Endothelial cell of umbilical vein (primary cell): ENCODE data around the gene IPPK. TPM values are rescaled to one million over a fixed set of nuclear protein-coding genes. Genes with fewer than 3 reads are reported as not detected.

Experiments
- BruUV-seq: library from RNA; stranded (reverse); fragments of 400-500 nt; replicated peaks from 2 replicates; lab custom pipeline; 2021; lab: Mats Ljungman, UMichigan
- CTCF ChIA-PET: fragments of 300-600, 350-600 bp; sonication (Branson Sonifier 250); formaldehyde crosslinking; loops from one replicate; lab custom pipeline; 2021; ENCODE audit warnings: antibody characterized with exemption, inconsistent platforms; lab: Charles Lee
- POLR2A ChIA-PET: fragments of 300-600, 350-600 bp; sonication (Branson Sonifier 250); formaldehyde crosslinking; loops from one replicate; lab custom pipeline; 2021; ENCODE audit warnings: antibody characterized with exemption, inconsistent platforms; lab: Charles Lee
- DNase-seq: peaks from one replicate; pipeline ENCODE4 v3.0.0-alpha.2; 2011; ENCODE audit warnings: low read depth, low spot score
- FAIRE-seq: peaks from 2 replicates; lab custom pipeline; 2011; peaks lifted over from hg19 to GRCh38; lab: Jason Lieb, UNC
- H2AFZ ChIP-seq: 2 replicates; pipeline ENCODE4 v1.6.0; 2012; ENCODE audit warnings: low read depth, low read length, control low read depth, inconsistent platforms
- H3K27ac ChIP-seq: 2 replicates; pipeline ENCODE4 v1.5.1; 2011; ENCODE audit warnings: low read depth, mild to moderate bottlenecking, control low read depth, low read length, moderate library complexity; ENCODE audit not compliant: insufficient read depth
- H3K27me3 ChIP-seq, 2 experiments: 2 replicates each; pipeline versions ENCODE4 v1.6.0 to v1.6.1; 2011; ENCODE audit warnings: low read length in 2 of 2, mixed read lengths in 1 of 2; ENCODE audit not compliant: control insufficient read depth in 2 of 2, insufficient read depth in 2 of 2
- H3K36me3 ChIP-seq, 2 experiments: 2 replicates in 1 of 2; 3 replicates in 1 of 2; pipeline ENCODE4 v1.5.1; 2011; ENCODE audit warnings: low read length in 2 of 2, mild to moderate bottlenecking in 1 of 2, moderate library complexity in 1 of 2; ENCODE audit not compliant: control insufficient read depth in 2 of 2, insufficient read depth in 2 of 2; ENCODE audit errors: extremely low read depth in 1 of 2
- H3K4me1 ChIP-seq: 3 replicates; pipeline ENCODE4 v1.5.1; 2011; ENCODE audit warnings: mild to moderate bottlenecking, low read length; ENCODE audit not compliant: control insufficient read depth, insufficient read depth; ENCODE audit errors: extremely low read depth
- H3K4me2 ChIP-seq: 2 replicates; pipeline ENCODE4 v1.6.1; 2011; ENCODE audit warnings: low read length, control low read depth, mixed read lengths; ENCODE audit not compliant: insufficient read depth
- H3K4me3 ChIP-seq, 3 experiments: fragments of 200-600 bp in 1 of 3; sonication (generic), shearing (Covaris generic) in 1 of 3; replicated peaks in 1 of 3; 2 replicates each; pipeline ENCODE4 v1.5.1; 2011 to 2016; ENCODE audit warnings: control low read depth in 3 of 3, low read length in 3 of 3, mild to moderate bottlenecking in 2 of 3, inconsistent platforms in 1 of 3, low read depth in 1 of 3, moderate library complexity in 1 of 3; ENCODE audit not compliant: insufficient read depth in 1 of 3
- H3K79me2 ChIP-seq: 2 replicates; pipeline ENCODE4 v1.6.0; 2012; ENCODE audit warnings: low read length, inconsistent platforms; ENCODE audit not compliant: control insufficient read depth, insufficient read depth
- H3K9ac ChIP-seq: replicated peaks from 2 replicates; pipeline ENCODE3; 2011; ENCODE audit warnings: low read length, control low read depth; ENCODE audit not compliant: insufficient read depth; ENCODE audit errors: extremely low read depth
- H3K9me1 ChIP-seq: replicated peaks from 3 replicates; pipeline ENCODE4 v1.6.0; 2011; ENCODE audit warnings: mild to moderate bottlenecking, low read length; ENCODE audit not compliant: control insufficient read depth, insufficient read depth; ENCODE audit errors: extremely low read depth
- H3K9me3 ChIP-seq: replicated peaks from 2 replicates; pipeline ENCODE4 v1.5.1; 2012; ENCODE audit warnings: low read length, inconsistent platforms; ENCODE audit not compliant: control insufficient read depth, insufficient read depth
- H4K20me1 ChIP-seq: replicated peaks from 2 replicates; pipeline ENCODE3; 2011; ENCODE audit warnings: mild to moderate bottlenecking, low read length; ENCODE audit not compliant: control insufficient read depth, insufficient read depth; ENCODE audit errors: extremely low read depth
- CTCF ChIP-seq, 2 donors: IDR thresholded peaks; 1 replicate in 1 of 2; 2 replicates in 1 of 2; pipeline ENCODE4 v1.5.1; 2011; ENCODE audit warnings: low read length in 2 of 2, mild to moderate bottlenecking in 2 of 2, moderate library complexity in 2 of 2, control low read depth in 1 of 2, inconsistent platforms in 1 of 2, low read depth in 1 of 2; ENCODE audit not compliant: insufficient read depth in 1 of 2; ENCODE audit errors: extremely low read depth in 1 of 2
- EZH2 ChIP-seq: IDR thresholded peaks from 2 replicates; pipeline ENCODE4 v1.6.1; 2012; ENCODE audit warnings: borderline replicate concordance, low read depth, mild to moderate bottlenecking, moderate library complexity, low read length, inconsistent platforms; ENCODE audit not compliant: severe bottlenecking
- FOS ChIP-seq: IDR thresholded peaks from 2 replicates; pipeline ENCODE4 v1.6.1; 2011; ENCODE audit warnings: mild to moderate bottlenecking, low read length, moderate library complexity, borderline replicate concordance; ENCODE audit not compliant: insufficient read depth
- JUN ChIP-seq: IDR thresholded peaks from 2 replicates; pipeline ENCODE4 v1.6.1; 2011; ENCODE audit warnings: borderline replicate concordance, low read depth; ENCODE audit not compliant: insufficient read length, insufficient read depth
- MAX ChIP-seq: IDR thresholded peaks from 2 replicates; pipeline ENCODE4 v1.6.1; 2011; ENCODE audit not compliant: insufficient read depth, insufficient read length
- dilution Hi-C: fragments of 300-500 bp; cut with MboI; formaldehyde crosslinking; loops from one replicate; pipeline ENCODE4 v1.15.0; 2019; ENCODE audit warnings: low sequenced_read_pairs; ENCODE audit not compliant: extremely low pct_ligation_motif_present
- intact Hi-C: fragments of 100-400 bp; cut with micrococcal nuclease; formaldehyde crosslinking; loops from one replicate; pipeline ENCODE4 v1.10.0; 2022
- polyA plus RNA-seq, 4 experiments: library from polyadenylated mRNA; depleted of rRNA in 3 of 4; stranded (reverse) in 3 of 4; unstranded in 1 of 4; fragments of >200 nt; gene quantifications; 2 replicates each; pipeline versions ENCODE4 v1.2.1 to v1.2.3, GENCODE V29; 2011 to 2012; ENCODE audit warnings: missing spikeins in 1 of 4
- total RNA-seq: library from RNA; stranded (reverse); gene quantifications from 2 replicates; pipeline ENCODE4 v1.2.3, GENCODE V29; 2021

Gene IPPK
- total and polyA plus RNA-seq, 2 donors (not counting 3 experiments of a cell fraction or from before 2014, with no cell fraction given) = 14.0 to 28.0 TPM

GRCh38 chr9:92633614-92634278 is 36.2 kb downstream of the IPPK start:
- H3K4me2 ChIP-seq = no peak overlapping the region
- no peaks in the 10 kb centered on the region for H3K27me3 ChIP-seq
- H3K9me1 ChIP-seq = no peaks in the 10 kb centered on the region
- DNase-seq (no peak), FAIRE-seq (no peak)
- dilution Hi-C loops = no loop called here
- peaks cover 8 to 27% of the 10 kb centered on the region in 2 experiments for H3K36me3 ChIP-seq
- no TSS peak for BruUV-seq
- no peaks in the 10 kb centered on the region for H3K4me1 ChIP-seq
- no peak overlapping the region for H3K4me3 ChIP-seq
- TF ChIP-seq JUN = no peak
- no peak for TF ChIP-seq EZH2
- no peak for TF ChIP-seq FOS
- TF ChIP-seq CTCF (IDR thresholded peaks at IDR 0.05; ENCODE audit: extremely low read depth in 1 of 2, insufficient read depth in 1 of 2, low read depth in 1 of 2, low read length in 2 of 2) = no peak
- no peak for TF ChIP-seq MAX
- no peaks in the 10 kb centered on the region for H4K20me1 ChIP-seq
- H2AFZ ChIP-seq = no peak overlapping the region
- no peaks in the 10 kb centered on the region for H3K79me2 ChIP-seq
- H3K27ac ChIP-seq = no peak overlapping the region
- intact Hi-C loops = loop anchor here (1.0 to 10.0 kb wide), 9 partner anchors 131 to 499 kb away; partner anchors contain the start of gene IARS1
- no peak overlapping the region for H3K9ac ChIP-seq
- CTCF ChIA-PET = interaction anchor here (0.9 to 4.0 kb wide), 7 partner anchors 44 to 494 kb away, joined by 3 to 26 read pairs (median 5); no protein-coding TSS in a partner anchor
- POLR2A ChIA-PET = no interaction called here
- H3K9me3 ChIP-seq = no peaks in the 10 kb centered on the region
